ENCODE results near the gene DCDC1.

DCDC1 gene

DNA sequence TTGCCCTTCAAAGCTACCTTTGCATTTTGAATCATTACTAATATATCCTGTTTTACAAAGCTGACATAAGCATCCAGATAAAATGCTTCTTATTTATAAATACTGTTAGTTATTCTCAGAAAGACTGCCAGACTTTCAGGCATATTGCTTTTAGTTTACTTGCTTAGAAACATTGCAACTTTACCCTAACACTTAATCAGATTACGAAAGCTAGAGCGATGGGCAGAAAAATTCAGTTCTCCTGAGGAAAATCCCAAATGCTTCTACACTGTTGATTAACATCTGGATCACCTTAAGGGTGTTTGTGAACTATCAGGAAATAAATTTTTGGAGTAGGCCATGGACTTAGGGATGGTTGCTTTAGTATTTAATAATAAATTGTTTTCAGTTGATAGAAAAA is 493.7 kb downstream of the DCDC1 start:
- no peak for DNase-seq (ENCODE audit: low read depth)
- TF ChIP-seq, protein P1, sequence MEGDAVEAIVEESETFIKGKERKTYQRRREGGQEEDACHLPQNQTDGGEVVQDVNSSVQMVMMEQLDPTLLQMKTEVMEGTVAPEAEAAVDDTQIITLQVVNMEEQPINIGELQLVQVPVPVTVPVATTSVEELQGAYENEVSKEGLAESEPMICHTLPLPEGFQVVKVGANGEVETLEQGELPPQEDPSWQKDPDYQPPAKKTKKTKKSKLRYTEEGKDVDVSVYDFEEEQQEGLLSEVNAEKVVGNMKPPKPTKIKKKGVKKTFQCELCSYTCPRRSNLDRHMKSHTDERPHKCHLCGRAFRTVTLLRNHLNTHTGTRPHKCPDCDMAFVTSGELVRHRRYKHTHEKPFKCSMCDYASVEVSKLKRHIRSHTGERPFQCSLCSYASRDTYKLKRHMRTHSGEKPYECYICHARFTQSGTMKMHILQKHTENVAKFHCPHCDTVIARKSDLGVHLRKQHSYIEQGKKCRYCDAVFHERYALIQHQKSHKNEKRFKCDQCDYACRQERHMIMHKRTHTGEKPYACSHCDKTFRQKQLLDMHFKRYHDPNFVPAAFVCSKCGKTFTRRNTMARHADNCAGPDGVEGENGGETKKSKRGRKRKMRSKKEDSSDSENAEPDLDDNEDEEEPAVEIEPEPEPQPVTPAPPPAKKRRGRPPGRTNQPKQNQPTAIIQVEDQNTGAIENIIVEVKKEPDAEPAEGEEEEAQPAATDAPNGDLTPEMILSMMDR (IDR thresholded peaks at IDR 0.05; ENCODE audit: insufficient read depth, low read depth, low read length, missing control alignments), result no peak
- no peak overlapping the region for H3K4me3 ChIP-seq (ENCODE audit: low read length)

DNA sequence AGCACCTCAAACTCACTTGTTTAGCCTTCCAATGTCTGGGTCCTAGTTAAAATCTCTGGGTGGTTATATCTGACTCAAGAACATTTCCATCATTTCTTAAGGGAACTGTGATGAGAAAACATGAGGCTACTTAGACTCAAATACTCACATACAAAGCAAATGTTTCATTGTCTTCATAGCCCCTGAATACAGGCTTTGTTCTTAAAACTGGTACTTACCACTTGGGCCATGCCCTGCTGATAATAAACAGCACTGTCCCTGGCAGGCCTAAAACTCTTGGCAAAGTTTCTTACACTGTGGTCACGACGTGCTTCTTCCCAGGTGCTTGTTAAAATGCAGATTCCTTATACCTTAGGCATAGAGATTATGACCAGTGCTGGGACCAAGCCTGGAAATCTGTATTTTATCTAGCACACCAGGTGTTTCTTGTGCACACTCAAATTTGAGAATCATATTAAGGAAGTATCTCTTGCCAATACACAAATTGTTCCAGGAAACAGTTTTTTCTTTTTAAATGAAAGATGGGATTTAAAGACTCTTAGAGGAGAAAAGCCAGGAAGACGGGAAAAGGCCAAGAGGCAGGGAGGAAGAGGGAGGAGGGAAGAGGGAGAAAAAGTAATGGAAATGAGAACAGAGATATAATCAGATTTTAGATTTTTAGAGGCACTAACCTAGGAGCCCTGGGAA is 495.5 kb downstream of the DCDC1 start:
- no peak overlapping the region for H3K4me3 ChIP-seq (ENCODE audit: low read length)
- no peak for DNase-seq (ENCODE audit: low read depth)
- TF ChIP-seq, protein P1 (IDR thresholded peaks at IDR 0.05; ENCODE audit: insufficient read depth, low read depth, low read length, missing control alignments), result no peak

DNA sequence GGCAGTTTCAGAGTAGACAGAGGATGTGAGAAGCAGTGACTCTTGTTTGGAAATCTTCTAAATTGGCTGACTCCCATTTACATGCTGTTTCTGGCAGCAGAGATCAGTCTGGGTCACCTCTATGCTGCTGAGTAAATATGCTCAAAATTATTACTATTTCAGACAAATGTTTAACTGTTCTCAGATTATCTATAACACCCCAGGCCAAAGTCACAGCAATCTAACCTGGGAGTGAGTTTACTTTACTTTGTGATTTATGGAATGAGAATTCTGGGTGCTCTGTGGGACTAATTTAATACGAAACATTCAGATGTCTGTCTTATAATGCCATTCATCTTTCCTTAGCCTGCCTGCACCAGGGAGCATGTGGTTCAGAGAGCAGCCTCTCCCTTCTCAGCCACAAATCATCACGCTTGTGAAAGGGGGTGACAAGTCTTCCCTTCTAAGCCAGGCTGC is 500.9 kb downstream of the DCDC1 start:
- no peak for DNase-seq (ENCODE audit: low read depth)
- no peak overlapping the region for H3K4me3 ChIP-seq (ENCODE audit: low read length)
- TF ChIP-seq, protein P1 (IDR thresholded peaks at IDR 0.05; ENCODE audit: insufficient read depth, low read depth, low read length, missing control alignments), result no peak

DNA sequence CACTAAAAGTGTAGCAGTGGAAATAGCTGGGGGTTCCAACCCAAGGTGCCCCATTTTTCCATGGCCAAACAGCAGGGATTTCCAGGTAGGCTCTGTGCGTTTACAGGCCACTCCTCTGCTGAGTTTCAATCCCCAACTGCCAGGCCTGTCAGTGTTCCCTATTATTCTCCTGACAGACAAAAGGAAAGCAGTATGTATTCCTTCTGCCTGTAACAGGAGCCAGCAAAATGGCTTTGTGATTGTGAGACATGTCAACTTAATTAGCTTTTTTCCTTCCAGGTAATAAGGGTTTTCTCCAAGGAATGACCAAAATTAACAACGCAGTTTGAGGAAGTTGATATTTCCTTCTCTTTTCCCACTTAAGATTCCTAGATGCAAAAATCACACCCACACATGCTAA is 506.3 kb downstream of the DCDC1 start:
- no peak overlapping the region for H3K4me3 ChIP-seq (ENCODE audit: low read length)
- TF ChIP-seq, protein P1 (IDR thresholded peaks at IDR 0.05; ENCODE audit: insufficient read depth, low read depth, low read length, missing control alignments), result no peak
- no peak for DNase-seq (ENCODE audit: low read depth)

DNA sequence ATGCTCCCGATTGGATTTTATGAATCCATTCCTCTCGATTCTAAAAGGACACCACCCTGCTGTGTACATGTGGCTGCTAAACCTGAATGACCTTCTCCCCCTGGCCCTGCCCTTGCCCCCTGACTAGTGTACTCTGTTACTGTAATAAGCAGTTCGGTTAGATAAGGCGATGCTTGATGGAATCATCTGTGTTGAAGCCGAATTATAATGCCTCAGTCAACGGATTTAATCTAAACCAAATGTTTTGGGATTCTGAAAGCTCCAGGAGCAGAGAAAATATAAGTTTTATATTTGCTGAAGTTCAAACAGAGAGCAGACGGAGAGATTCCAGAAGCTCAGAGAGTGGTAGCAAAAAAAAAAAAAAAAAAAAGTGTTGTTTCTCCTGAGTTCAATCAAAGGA is 508.0 kb downstream of the DCDC1 start:
- TF ChIP-seq, protein P1 (IDR thresholded peaks at IDR 0.05; ENCODE audit: insufficient read depth, low read depth, low read length, missing control alignments), result no peak
- no peak overlapping the region for H3K4me3 ChIP-seq (ENCODE audit: low read length)
- DNase-seq (ENCODE audit: low read depth), result no peak

DNA sequence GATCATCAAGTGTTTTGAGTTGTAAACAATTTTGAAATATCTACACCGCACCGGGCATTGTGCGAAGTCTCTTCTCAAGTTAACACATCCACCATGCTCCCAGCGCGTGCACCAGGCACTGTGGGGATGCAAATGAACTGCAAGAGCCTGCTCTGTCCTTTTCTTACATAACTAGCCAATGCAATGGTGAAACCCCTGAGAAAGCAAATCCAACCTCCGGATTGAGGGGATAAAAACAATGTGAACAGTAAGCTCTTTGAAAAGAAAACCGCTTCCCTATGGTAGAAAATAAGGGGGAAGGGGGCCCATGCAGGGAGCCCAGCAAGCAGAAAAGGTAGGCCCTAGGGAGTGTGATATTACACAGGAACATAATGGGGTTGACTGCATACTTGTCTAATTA is 508.5 kb downstream of the DCDC1 start:
- no peak overlapping the region for H3K4me3 ChIP-seq (ENCODE audit: low read length)
- TF ChIP-seq, protein P1 (IDR thresholded peaks at IDR 0.05; ENCODE audit: insufficient read depth, low read depth, low read length, missing control alignments), result no peak
- no peak for DNase-seq (ENCODE audit: low read depth)

DNA sequence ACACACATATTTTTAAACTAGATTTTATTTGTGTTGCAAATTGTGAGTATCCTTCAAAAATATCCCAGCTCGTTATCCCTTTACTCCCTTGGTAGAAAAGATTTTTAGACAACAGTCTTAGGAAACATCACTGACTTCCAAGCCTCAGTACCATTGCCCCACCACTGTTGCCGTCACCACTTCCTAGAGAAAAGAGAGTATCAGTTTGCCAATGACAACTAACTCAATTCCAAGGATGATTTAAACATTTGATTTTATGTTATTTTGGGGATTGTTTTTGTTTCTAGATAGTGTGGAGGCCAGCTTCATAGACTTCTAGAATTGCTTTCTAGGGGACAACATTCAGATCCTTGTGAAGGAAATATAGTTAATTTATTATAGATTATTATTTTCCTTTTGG is 509.4 kb downstream of the DCDC1 start:
- H3K4me3 ChIP-seq (ENCODE audit: low read length), result no peak overlapping the region
- no peak for DNase-seq (ENCODE audit: low read depth)
- TF ChIP-seq, protein P1 (IDR thresholded peaks at IDR 0.05; ENCODE audit: insufficient read depth, low read depth, low read length, missing control alignments), result no peak
